Measurements from ENCODE around the gene SLC35F1.
A peak's percentile ranks its signal among the peaks of the same experiment; 100 is the strongest.
"Not testable (repeated sequence)": the region's sequence is repeated elsewhere in the genome, so short reads cannot be mapped to it uniquely, and the experiment has no call there.

Gene SLC35F1

DNA sequence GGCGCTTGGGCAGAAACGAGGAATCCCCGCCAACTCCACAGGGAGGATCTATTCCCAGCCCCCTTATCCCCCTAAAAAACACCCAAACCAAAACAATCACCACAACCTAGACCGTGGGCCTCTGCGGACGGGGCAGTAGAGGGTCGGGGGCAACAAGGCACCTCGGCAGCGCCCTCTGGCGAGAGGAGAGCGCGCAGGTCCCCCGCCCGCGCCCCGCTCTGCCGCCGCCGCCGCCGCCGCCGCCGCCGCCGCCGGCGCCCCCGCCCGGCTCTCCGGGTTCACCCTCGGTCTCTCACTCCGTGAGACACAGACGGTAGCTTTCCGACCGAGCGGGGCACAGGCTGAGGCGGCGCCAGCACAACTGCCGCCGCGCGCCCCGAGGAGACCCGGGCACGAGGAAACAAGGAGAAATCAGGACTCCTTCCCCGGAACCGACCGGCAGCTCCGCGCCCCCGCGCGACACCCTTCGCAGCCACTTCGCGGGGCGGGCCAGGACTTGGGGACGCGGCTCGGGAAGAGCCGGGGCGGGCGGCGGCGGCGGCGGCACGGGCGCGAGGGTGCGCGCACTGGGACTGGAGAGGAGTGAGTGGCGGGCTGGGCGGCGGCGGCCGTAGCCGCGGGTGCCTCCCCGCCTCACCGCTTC lies at the start of gene SLC35F1:
TSS of gene SLC35F1 (plus strand) at position 307 of the 643 bp plus-strand sequence.
- DNase-seq (ENCODE audit: low read depth) = peak; percentile 17

DNA sequence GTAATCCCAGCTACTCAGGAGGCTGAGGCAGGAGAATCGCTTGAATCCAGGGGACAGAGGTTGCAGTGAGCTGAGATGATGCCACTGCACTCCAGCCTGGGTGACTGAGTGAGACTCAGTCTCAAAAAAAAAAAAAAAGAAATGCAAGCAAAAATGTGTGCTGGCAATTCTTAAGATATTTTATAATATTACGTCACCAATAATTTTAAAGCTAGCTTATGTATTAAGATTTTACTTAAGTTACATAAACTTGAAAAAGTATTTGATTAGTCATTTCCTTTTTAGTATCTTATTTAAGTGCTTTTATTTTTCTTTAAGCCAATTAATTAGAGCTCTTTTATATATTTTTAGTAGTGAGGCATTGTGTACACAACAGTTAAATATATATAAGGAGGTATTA lies 48.5 kb upstream of the SLC35F1 start:
- not testable (repeated sequence) for DNase-seq (ENCODE audit: low read depth)

DNA sequence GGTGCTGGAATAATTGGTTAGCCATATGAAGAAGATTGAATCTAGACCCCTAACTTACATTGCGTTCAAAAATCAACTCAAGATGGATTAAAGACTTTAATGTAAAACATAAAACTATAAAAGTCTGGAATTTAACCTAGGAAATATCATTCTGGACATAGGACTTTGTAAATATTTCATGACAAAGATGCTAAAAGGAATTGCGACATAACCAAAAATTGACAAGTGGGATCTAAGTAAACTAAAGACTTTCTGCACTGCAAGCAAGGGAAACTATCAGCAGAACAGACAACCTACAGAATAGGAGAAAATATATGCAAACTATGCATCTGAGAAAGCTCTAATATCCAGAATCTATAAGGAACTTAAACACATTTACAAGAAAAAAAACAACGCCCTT lies 45.5 kb upstream of the SLC35F1 start:
- DNase-seq (ENCODE audit: low read depth) = no peak

DNA sequence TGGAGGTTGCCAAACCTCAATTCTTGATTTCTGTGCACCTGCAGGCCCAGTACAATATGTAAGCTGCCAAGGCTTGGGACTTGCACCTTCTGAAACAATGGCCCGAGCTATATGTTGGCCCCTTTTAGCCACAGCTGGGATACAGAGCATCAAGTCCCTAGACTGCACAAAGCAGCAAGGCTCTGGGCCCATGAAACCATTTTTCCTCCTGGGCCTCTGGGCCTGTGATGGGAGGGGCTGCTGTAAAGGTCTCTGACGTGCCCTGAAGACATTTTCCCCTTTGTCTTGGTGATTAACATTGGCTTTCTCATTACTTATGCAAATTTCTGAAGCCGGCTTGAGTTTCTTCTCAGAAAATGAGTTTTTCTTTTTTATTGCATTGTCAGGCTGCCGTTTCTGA lies 40.5 kb upstream of the SLC35F1 start:
- DNase-seq (ENCODE audit: low read depth) = no peak

DNA sequence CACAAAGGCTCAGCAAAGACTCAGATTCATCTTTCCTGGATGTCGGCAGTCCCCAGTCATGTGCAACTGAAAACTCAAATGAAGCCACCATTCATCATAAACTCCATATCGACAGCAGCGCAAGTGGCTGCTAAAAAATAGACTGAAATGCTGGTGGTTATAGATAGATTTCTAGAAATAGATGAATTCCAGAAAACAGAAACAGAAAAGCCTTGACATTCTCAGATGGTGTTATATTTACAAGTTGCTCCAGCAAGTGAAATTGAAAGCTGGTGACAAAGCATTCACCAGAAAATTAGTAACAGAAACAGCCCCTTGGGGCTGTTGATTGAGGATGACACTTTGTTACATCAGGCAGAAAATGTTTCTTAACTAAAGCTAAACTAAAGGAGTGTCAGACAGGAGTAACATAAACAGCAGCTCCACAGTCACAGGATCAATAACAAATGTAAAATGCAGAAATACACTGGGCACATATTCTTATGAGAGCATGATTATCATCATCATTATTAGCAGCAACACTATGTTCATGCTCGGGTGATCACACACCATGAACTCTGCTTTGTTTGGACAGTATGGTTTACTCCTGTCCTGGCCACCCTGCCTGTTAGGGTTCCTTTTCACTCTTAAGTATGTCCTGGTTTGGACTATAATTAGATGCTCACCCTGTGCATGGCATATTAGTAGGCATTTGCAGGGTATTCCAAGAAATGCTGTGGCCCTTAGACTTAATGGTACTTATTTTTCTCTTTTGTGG lies 36.4 kb upstream of the SLC35F1 start:
- no peak for DNase-seq (ENCODE audit: low read depth)

DNA sequence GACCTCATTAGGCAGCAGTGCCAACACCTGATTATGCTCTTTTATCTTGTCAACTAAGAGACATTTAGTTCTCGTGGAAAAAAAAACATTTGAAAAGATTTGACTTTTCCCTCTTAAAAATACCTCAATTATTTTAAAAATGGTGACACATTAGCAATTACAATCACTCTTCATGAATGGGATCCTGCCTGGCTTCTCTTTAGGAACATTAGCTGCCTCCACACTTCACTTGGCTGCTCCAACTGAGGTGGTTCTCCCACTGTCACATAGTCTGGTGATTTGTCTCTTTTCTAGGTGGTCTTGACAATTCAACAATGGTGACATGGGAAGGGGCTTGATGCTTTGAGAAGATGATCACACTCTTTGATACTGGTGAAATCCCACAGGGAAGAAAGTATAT lies 26.2 kb upstream of the SLC35F1 start:
- no peak for DNase-seq (ENCODE audit: low read depth)

DNA sequence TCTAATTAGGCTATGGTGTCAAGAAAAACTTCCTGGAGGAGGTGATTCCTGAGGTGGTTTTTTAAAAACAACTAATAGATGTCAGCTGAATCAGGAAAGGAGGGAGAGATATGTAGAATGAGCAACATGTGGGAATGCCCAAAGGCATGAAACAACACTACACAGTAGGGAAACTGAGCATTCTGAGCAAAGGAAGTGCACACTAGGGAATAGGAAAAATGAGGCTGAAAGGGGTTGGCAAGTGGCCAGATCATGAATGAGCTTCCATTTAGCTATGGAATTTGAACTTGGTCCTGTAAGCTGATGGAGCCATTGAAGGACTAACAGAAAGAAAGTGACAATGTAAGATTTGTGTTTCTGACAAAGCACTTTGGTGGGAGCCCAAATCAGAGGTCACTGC lies 16.9 kb upstream of the SLC35F1 start:
- DNase-seq (ENCODE audit: low read depth) = no peak

DNA sequence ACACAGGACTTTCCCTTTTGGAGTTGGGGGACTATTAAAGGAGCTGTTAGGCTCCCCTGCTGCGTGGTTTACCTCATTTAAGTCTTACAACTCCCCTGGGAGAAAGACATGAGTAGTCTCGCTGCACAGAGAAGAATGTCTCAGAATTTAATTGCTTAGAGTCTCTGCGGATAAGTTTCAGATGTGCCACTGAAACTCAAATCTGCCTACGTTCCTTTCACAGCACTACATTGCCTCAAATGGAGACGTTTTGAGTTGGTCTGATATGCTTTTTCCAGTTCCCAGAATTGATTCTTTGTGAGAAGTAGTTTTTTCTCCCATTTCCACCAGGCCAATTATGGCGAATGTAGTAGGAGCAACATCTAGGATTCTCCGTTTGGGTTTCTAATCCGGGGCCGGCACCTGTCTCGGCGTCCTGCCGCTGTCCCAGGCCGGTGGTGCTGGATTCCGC lies 532 bp upstream of the SLC35F1 start:
- no peak for DNase-seq (ENCODE audit: low read depth)

DNA sequence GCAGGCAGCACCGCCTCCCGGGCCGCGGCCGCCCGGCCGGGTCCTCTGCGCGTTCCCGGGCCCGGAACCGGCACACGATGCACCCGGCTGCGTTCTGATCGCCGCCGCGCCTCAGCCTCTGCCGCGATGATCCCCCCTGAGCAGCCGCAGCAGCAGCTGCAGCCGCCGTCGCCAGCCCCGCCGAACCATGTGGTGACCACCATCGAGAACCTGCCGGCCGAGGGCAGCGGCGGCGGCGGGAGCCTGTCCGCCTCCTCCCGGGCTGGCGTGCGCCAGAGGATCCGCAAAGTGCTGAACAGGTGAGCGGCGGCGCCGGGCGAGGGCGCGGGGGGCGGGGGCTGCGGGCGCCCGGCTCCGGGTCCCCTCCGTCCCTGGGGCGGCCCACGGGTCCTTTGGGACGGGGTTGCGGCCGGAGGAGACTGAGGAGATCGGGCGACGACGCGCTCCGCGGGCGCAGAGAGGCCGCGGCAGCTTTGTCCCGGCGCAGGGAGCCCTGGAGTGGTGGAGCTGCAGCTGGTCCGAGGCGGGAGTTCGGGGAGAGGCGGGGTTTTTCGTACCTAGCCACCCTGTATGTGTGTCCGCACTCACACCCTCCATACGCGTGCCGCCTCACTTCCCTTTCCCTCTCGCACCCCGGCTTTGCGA lies 659 bp downstream of the SLC35F1 start:
- DNase-seq (ENCODE audit: low read depth) = no peak

DNA sequence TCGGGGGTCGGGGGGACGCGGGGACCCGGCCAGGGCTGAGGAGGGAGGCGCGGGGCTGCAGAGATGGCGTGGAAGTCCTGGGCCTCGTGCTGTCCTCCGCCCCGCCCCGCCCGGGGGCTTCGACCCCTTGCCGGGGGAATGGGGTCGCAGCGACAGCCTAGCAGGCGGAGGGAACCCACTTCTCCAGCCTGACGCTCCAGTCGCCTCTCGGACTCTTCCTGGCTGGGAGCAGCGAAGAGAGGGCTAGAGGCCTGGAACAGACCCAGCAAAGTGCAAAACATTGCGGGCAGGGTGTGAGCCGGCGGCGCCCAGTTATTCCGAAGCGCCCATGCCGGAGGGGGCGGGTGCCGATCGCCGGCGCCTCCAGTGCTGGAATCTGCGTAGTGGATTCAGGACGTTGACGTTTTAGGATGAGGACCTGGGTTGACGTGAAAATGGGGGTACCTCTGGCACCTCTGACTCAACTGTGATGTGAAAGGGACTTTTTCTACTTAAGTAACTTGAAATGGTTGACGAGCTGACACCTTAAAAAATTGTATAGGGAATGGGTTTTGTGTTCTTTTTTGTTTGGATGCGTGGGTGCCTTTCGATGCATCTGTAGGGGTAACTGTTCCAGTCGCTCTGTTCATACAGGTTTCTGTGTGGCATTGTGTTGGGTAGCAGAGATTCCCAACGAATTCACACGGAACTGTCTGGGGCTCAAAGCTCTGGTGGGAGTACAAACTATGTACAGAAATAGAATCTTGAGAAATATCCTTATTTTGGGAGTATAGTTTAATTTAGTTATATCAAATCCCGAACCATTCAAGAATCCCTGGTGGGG lies 1.4 kb downstream of the SLC35F1 start:
- no peak for DNase-seq (ENCODE audit: low read depth)

DNA sequence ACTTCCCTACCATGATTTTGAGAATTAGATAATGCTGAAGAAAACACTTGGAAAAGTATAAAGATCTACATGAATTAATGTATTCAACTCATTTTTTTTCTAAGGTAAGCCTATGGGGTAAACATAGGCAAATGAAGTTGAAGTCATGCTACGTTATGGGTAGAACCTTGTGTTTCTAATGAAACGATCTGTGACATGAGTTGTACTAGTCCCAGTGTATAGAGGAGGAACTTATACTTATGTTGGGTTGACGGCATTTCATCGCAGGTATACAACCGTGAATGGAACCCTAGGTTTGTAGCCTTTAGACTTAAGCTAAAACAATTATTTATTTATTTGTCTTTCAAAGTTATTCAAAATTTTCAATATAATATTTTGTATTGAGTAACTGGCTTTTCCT lies 2.6 kb downstream of the SLC35F1 start:
- no peak for DNase-seq (ENCODE audit: low read depth)

DNA sequence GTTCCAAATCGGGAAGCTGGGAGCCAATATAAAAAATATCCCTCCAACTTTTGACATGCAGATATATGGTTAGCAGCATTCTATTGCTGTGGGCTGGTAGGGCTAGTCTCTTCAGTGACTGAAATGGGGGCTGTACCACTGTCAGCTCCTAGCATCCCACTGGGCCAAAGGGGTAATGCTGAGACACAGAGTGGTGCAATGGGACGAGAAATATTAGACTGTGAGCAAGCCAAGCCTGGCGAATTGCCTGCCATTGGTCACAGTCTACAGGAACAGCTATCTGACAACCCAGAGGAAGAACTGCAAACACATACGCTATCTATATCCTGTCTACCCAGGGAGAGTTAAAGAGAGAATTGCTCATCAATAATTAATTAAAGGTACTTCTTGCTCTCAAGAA lies 3.5 kb downstream of the SLC35F1 start:
- no peak for DNase-seq (ENCODE audit: low read depth)

DNA sequence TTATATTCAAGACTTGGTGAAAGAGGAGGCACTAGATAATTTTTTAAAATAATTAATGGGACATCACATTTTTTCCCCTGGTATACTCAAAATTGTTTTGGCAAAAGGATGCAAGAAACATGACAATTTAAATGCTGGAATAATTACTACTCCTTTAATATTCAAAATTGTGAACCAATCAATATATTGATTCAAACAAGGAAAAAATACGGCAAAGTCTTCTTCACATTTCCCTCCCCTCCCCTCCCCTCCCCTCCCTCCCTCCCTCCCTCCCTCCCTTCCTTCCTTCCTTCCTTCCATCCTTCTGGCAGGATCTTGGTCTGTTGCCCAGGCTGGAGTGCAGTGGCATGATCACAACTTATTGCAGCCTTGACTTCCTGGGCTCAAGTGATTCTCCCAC lies 4.1 kb downstream of the SLC35F1 start:
- DNase-seq (ENCODE audit: low read depth) = no peak

DNA sequence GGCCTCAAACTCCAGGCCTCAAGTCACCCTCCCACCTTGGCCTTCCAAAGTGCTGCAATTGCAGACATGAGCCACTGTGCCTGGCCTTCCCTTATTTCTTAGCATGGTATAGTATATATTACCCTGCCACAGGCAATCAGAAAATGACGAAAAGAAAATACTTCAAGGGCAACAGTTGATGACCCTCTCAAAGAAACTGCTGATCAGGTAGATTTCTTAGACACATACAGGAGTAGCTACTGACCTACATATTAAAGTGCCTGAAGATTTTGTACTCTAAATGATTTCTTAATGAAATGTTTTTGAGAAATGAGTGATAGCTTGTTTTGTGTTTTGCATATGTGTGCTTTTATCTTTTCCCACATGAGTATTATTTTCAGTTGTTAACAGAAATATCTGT lies 4.6 kb downstream of the SLC35F1 start:
- no peak for DNase-seq (ENCODE audit: low read depth)

DNA sequence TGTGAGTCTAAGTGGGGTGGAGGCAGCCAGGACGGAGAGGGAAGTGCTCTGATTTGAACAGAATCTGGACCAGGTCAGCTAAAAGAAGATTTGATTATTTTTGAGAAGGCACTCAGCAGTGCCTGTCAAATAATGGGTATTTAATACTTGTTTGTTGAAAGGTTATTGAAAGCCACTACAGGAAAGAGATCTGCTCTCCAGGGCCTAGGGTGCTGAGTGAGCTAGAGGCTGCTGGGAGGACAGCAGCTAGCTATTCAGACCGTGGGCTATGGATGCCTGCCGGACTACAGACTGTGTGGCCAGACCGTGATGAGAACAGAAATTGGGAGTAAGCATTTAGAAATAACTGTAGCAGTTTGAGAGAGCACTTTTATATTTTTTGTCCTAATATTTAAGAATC lies 8.8 kb downstream of the SLC35F1 start:
- no peak for DNase-seq (ENCODE audit: low read depth)

DNA sequence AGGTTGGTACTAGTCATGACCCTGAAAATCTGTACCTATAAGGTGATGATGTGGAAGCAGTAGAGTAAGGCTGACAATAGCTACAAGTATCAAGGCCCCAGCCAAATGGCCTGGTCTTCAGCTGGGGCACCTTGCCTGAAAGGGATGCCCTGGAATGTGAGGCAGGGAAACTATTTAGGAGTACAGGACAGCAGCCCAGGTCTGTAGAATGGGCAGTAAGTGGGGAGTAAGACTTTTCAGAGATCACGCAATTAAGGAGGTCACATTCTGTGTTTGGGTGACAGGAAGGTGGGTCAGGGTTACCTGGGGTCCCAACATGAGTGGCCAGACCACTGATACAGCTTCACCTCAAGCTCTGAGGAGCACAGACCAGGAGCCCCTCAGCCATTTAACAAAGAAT lies 9.4 kb downstream of the SLC35F1 start:
- no peak for DNase-seq (ENCODE audit: low read depth)

DNA sequence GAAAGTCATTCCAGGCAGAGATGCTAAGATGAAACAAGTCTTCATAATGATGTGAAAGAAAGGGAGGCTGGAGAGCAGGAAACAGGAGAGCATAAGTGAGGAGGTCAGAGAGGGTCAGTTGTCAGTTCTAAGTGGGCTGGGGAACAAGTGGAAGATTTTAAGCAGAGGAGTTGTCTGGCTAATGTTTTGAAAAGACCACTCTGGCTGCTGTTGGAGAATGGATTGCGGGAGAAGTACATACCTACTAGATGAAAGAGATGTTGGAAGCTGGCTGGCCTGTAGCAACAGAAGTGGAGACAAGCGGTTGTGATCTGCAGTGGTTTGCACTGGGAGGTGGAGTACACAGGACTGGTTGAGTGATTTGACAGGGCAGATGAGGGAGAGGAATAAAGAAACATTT lies 10.1 kb downstream of the SLC35F1 start:
- DNase-seq (ENCODE audit: low read depth) = no peak

DNA sequence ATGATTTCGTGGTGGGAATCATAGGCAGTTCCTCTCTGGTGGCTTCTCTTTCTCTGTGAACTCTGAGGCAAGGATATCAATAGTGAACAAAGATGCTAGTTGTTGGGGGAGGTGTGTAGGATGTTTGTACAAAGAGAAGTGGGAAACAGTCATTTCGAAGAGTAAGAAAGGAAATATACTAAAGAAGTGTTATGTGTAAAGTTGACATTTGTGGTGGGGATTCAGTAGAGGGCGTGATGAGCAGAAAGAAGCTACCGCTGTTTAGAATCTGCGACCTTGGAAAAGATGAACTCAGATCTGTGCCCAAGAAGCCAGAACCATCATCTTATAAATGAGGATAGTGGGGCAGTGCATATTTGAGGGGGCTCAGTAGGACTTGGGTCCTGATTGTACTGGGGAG lies 11.4 kb downstream of the SLC35F1 start:
- no peak for DNase-seq (ENCODE audit: low read depth)

DNA sequence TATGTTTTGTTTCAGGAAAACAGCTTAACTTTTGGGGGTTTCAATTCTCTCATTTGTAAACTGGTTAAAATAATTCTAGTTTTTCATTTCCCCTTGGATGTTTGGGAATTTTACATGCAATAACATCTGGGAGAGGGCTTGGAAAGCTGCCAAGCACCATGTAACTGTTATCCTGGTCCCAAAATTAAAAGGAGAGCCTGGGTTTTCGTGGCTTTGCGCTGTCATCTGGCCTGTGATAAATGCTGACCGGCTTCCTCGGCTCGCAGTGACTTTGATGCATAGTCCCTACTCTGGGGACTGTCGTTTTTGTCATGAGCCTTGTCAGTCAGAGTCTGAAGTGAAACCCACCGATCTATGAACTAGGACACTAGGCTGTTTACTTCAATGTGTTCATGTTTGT lies 12.2 kb downstream of the SLC35F1 start:
- DNase-seq (ENCODE audit: low read depth) = no peak

DNA sequence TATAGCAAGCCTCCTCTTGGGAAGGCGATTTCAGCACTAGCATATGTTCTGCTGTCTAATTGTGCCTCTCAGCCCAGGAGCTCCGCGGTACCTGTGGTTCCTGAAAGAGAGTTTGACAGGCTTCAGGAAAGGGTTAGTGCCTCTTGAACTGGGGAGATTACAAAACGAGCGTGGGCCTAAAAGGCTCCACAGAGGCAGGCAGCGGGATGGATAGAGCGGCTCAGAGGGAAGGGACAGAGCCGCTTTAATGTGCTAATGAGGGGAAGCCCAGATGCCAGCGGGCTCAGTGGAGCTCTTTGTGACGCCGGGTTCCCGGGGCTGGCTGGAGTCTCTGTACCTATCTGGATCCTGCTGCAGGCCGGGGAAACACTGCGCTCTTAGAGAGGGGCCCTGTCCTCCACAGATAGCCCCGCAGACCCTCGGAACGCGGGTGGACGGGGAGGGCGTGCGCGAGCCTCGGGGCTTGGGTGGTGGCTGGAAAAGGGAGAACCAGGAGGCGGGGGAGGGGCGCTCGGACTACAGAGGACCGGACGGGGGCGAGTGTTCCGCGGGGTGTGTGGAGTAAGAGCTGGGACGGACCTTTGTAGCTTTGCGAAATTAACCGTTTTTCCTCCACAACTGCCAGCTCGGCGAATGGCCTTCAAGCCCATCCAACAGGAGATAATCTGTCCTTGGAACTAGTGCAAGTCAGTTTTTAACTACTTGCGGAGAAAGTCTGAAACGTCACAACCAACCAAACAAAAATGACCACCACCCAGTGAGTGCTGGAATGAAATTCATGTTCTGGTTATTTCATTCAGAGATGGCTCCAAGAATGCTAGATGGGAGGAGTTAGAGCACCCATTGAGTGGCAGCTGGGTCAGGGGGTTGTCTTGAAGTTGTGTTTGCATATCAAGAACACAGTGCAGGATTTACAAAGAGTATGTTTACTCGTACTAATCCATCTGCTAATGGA lies 13.0 kb downstream of the SLC35F1 start:
- no peak for DNase-seq (ENCODE audit: low read depth)

DNA sequence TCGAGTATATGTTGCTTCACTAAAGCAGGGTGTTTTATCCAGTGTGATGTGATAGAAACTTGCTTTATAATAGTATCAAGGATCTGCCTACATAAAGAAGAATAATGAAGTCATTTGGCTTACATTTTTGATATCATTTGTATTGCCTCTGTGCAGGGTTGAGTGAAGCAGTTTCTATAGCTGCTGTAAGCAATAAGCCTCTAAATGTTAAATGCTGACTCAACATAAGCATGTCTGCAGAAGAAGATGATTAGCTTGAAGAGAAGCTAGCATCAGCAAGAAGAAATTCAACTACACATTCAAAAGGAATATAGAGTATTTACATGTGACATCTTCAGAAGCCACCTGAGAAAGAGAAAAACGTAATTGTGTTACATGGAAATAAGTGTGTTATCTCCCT lies 17.6 kb downstream of the SLC35F1 start:
- no peak for DNase-seq (ENCODE audit: low read depth)
